Activated CD4-positive, CD25-positive, alpha-beta regulatory T cell treated with anti-CD3 and anti-CD28 coated beads, Interleukin-2, amount 50 U/mL, for 16 hours (primary cell): ENCODE measurements around the gene DMAC2.
"Not testable (repeated sequence)": the region's sequence is repeated elsewhere in the genome, so short reads cannot be mapped to it uniquely, and the experiment has no call there.

Experiments
- DNase-seq: peaks from one replicate; pipeline ENCODE4 v3.0.0-alpha.2; 2020; ENCODE audit warnings: low read depth, low spot score

Gene DMAC2

GRCh38 chr19:41442473-41443355 lies 3.0 kb upstream of the DMAC2 start, which contains the start of gene ERICH4:
Gene ERICH4 (plus strand): TSS chr19:41443156. CDS start chr19:41443170, 14 bp downstream.
- no peak for DNase-seq

- no peak for DNase-seq
Observed at GRCh38 chr19:41441321-41441945, 1.7 kb upstream of the DMAC2 start.

GRCh38 chr19:41437944-41438574 lies 1.7 kb downstream of the DMAC2 start:
- DNase-seq = no peak

- DNase-seq = no peak
Observed at GRCh38 chr19:41436674-41436951, 3.1 kb downstream of the DMAC2 start.

GRCh38 chr19:41435936-41436673 lies 3.6 kb downstream of the DMAC2 start:
- DNase-seq = no peak

- DNase-seq = not testable (repeated sequence)
Observed at GRCh38 chr19:41435376-41435775, 4.3 kb downstream of the DMAC2 start.

- no peak for DNase-seq
Observed at GRCh38 chr19:41434450-41434849, 5.3 kb downstream of the DMAC2 start.

GRCh38 chr19:41433171-41433570 lies 6.5 kb downstream of the DMAC2 start:
- no peak for DNase-seq

- no peak for DNase-seq
Observed at GRCh38 chr19:41431426-41432386, 8.0 kb downstream of the DMAC2 start.

GRCh38 chr19:41430922-41431321 lies 8.8 kb downstream of the DMAC2 start:
- no peak for DNase-seq

- no peak for DNase-seq
Observed at GRCh38 chr19:41428481-41428859, 11.2 kb downstream of the DMAC2 start.

- DNase-seq = no peak
Observed at GRCh38 chr19:41427647-41428480, 11.8 kb downstream of the DMAC2 start.

- no peak for DNase-seq
Observed at GRCh38 chr19:41426952-41427646, 12.6 kb downstream of the DMAC2 start, which contains the start of gene B3GNT8. Gene B3GNT8 (minus strand): TSS chr19:41427374. CDS start chr19:41426778, 596 bp downstream.

GRCh38 chr19:41426116-41426841 lies 13.4 kb downstream of the DMAC2 start:
- DNase-seq = no peak

GRCh38 chr19:41425174-41426115 lies 14.3 kb downstream of the DMAC2 start:
- DNase-seq = no peak

GRCh38 chr19:41424335-41425173 lies 15.2 kb downstream of the DMAC2 start:
- DNase-seq = no peak
